Nephron (organoid): Measurements from ENCODE around the gene CHM.
"Not testable (repeated sequence)": the region's sequence is repeated elsewhere in the genome, so short reads cannot be mapped to it uniquely, and the experiment has no call there.

Source experiments
- H3K27ac Mint-ChIP-seq, 3 experiments: 2 replicates each; pipeline ENCODE4 v1.8.0; 2020; ENCODE audit warnings: mixed read lengths in 3 of 3, mild to moderate bottlenecking in 2 of 3, moderate library complexity in 1 of 3
- H3K27me3 Mint-ChIP-seq: 2 replicates; pipeline ENCODE4 v1.8.0; 2021; ENCODE audit warnings: low read depth, mild to moderate bottlenecking, moderate library complexity, mixed read lengths
- H3K36me3 Mint-ChIP-seq: 2 replicates; pipeline ENCODE4 v1.8.0; 2020; ENCODE audit warnings: low read depth, mixed read lengths
- H3K4me1 Mint-ChIP-seq: 2 replicates; pipeline ENCODE4 v1.8.0; 2020; ENCODE audit warnings: mixed read lengths
- H3K4me3 Mint-ChIP-seq, 3 experiments: 2 replicates each; pipeline ENCODE4 v1.8.0; 2020; ENCODE audit warnings: mild to moderate bottlenecking in 3 of 3, mixed read lengths in 3 of 3, moderate library complexity in 2 of 3
- H3K9me3 Mint-ChIP-seq: 2 replicates; pipeline ENCODE4 v1.8.0; 2020; ENCODE audit warnings: mixed read lengths
- TF ChIP-seq, protein P1 (sequence below), 3 experiments: fragments of 200-600 bp; sonication (generic); IDR thresholded peaks; one replicate each; pipeline ENCODE4 v1.5.0; 2021; ENCODE audit warnings: antibody characterized with exemption in 3 of 3; ENCODE audit not compliant: unreplicated experiment in 3 of 3

The CHM gene

DNA sequence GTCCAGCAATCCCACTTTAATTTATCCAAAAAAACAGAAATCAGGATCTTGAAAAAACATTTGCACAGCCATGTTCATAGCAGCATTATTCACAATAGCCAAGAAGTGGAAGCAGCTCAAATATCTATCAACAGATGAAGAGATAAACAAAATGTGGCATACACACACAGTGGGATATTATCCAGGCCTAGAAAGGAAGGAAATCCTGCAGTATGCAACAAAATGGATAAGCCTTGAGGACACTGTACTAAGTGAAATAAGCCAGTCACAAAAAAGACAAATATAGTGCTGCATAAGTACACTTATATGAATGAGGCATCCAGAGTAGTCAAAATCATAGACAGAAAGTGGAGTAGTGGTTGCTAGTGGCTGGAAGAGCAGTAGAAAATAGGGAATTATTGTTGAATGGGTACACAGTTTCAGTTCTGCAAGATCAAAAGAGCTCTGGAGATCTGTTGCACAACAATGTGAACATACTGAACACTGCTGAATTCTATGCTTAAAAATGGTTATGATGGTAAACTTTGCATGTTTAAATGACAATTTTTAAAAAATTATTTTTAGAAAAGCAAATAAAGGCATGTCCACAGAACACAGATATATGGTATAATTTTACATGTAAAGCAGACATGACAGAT lies 25.6 kb downstream of the CHM start:
- Mint-ChIP-seq H3K27ac (no peak overlapping the region), H3K4me1 (peaks cover 8% of the 10 kb centered on the region), H3K9me3 (peaks cover 3% of the 10 kb centered on the region), H3K4me3 (no peak overlapping the region), H3K27me3 (no peaks in the 10 kb centered on the region), H3K36me3 (peaks cover 31% of the 10 kb centered on the region)
- TF ChIP-seq, protein P1, sequence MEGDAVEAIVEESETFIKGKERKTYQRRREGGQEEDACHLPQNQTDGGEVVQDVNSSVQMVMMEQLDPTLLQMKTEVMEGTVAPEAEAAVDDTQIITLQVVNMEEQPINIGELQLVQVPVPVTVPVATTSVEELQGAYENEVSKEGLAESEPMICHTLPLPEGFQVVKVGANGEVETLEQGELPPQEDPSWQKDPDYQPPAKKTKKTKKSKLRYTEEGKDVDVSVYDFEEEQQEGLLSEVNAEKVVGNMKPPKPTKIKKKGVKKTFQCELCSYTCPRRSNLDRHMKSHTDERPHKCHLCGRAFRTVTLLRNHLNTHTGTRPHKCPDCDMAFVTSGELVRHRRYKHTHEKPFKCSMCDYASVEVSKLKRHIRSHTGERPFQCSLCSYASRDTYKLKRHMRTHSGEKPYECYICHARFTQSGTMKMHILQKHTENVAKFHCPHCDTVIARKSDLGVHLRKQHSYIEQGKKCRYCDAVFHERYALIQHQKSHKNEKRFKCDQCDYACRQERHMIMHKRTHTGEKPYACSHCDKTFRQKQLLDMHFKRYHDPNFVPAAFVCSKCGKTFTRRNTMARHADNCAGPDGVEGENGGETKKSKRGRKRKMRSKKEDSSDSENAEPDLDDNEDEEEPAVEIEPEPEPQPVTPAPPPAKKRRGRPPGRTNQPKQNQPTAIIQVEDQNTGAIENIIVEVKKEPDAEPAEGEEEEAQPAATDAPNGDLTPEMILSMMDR (IDR thresholded peaks at IDR 0.05; ENCODE audit: unreplicated experiment in 3 of 3): no peak

DNA sequence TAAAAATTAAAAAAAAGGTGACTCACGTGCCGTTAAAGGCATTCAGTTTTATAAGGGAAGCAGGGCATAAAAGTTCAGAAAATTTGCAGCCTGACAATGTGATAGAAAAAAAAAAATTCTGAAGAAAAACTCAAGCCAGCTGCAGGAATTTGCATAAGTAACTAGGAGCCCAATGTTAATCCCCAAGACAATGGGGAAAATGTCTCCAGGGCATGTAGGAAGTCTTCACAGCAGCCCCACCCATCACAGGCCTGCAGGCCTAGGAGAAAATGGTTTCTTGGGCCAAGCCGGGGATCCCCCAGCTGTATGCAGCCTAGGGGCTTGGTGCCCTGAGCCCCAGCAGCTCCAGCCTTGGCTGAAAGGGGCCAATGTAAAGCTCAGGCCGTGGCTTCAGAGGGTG lies 31.2 kb downstream of the CHM start:
- TF ChIP-seq, protein P1 (IDR thresholded peaks at IDR 0.05; ENCODE audit: unreplicated experiment in 3 of 3): no peak
- H3K36me3 Mint-ChIP-seq: peaks cover 54% of the 10 kb centered on the region
- H3K9me3 Mint-ChIP-seq: peaks cover 3% of the 10 kb centered on the region
- no peak overlapping the region for H3K27ac Mint-ChIP-seq
- no peaks in the 10 kb centered on the region for H3K27me3 Mint-ChIP-seq
- H3K4me3 Mint-ChIP-seq: no peak overlapping the region
- peaks cover 39% of the 10 kb centered on the region for H3K4me1 Mint-ChIP-seq

DNA sequence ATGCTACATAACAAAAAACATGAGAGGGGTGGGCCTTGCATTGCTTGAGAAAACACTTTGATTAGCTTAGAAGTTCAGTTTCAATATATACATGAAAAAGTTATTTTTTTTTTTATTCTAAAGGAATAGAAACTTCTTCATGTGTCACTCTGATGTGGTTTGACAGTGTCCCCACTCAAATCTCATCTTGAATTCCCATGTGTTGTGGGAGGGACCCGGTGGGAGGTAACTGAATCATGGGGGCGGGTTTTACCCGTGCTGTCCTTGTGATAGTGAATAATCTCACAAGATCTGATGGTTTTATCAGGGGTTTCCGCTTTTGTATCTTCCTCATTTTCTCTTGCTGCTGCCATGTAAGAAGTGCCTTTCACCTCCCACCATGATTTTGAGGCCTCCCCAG lies 32.4 kb downstream of the CHM start:
- Mint-ChIP-seq H3K4me1 (peaks cover 45% of the 10 kb centered on the region), H3K27ac (peak overlapping the region; percentile 84 to 96 (median 96)), H3K36me3 (peaks cover 58% of the 10 kb centered on the region)
- not testable (repeated sequence) for H3K27me3 Mint-ChIP-seq, H3K4me3 Mint-ChIP-seq, H3K9me3 Mint-ChIP-seq

DNA sequence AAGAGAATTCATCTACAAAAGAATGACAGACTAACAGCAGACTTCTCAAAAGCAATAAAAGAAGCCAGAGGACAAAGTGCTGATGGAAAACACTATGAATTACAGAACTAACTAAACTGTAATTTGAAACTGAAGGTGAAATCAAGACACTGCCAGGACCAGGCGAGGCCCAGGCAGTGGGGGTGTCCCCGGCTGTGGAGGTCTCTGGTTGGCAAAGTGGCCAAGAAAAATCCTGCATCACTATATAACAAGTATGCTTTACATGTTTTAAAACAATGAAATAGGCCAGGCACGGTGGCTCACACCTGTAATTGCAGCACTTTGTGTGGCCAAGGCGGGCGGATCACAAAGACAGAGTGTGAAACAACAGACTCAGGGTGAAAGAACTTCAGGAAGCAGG lies 32.9 kb downstream of the CHM start:
- peaks cover 61% of the 10 kb centered on the region for H3K36me3 Mint-ChIP-seq
- peaks cover 3% of the 10 kb centered on the region for H3K9me3 Mint-ChIP-seq
- peak overlapping the region; percentile 84 to 96 (median 96) for H3K27ac Mint-ChIP-seq
- H3K27me3 Mint-ChIP-seq: no peaks in the 10 kb centered on the region
- H3K4me3 Mint-ChIP-seq: no peak overlapping the region
- TF ChIP-seq, protein P1 (IDR thresholded peaks at IDR 0.05; ENCODE audit: unreplicated experiment in 3 of 3): no peak
- peaks cover 40% of the 10 kb centered on the region for H3K4me1 Mint-ChIP-seq

DNA sequence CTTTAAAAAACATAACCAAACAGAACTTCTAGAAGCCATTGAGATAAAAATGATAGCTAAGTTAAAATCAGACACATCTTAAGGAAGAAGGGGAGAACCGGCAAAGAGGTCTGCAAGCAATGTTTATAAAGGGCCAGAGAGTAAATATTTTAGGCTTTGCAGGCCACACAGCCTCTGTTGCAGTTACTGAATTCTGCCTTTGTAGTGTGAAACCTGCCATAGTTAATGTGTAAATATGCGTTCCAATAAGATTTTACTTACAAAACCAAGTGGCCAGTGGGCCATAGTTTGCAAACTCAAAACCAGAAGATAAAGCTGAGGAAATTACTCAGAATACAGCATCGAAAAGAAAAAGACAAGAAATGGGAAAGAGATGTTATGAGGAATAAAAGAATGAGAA lies 33.6 kb downstream of the CHM start:
- Mint-ChIP-seq H3K9me3 (peaks cover 3% of the 10 kb centered on the region), H3K4me1 (peaks cover 37% of the 10 kb centered on the region), H3K27me3 (no peaks in the 10 kb centered on the region), H3K36me3 (peaks cover 66% of the 10 kb centered on the region), H3K27ac (peak overlapping the region; percentile 84 to 96 (median 96)), H3K4me3 (no peak overlapping the region)
- TF ChIP-seq, protein P1 (IDR thresholded peaks at IDR 0.05; ENCODE audit: unreplicated experiment in 3 of 3): no peak

DNA sequence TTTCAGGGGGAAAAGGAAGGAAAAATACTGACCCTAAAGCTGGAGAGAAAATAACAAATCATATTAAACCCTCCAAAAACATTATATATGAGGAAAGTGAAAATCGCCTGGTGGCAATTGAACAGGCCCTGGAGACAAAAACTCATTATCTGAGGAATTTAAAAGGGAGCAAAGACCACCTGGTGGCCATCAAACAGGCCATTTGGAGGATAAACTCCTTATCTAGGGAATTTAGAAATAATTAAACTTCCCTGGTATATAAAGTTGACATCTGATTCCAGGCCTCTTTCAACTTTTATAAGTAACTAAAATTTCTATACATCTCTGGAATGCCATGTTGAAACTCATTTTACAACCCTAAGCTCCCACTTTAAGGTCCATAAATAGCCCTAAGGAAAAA lies 35.2 kb downstream of the CHM start:
- TF ChIP-seq, protein P1 (IDR thresholded peaks at IDR 0.05; ENCODE audit: unreplicated experiment in 3 of 3): no peak
- Mint-ChIP-seq H3K27me3 (no peaks in the 10 kb centered on the region), H3K4me3 (no peak overlapping the region), H3K9me3 (peaks cover 5% of the 10 kb centered on the region), H3K4me1 (peaks cover 37% of the 10 kb centered on the region), H3K27ac (peak overlapping the region; percentile 84 to 96 (median 96)), H3K36me3 (peaks cover 69% of the 10 kb centered on the region)

DNA sequence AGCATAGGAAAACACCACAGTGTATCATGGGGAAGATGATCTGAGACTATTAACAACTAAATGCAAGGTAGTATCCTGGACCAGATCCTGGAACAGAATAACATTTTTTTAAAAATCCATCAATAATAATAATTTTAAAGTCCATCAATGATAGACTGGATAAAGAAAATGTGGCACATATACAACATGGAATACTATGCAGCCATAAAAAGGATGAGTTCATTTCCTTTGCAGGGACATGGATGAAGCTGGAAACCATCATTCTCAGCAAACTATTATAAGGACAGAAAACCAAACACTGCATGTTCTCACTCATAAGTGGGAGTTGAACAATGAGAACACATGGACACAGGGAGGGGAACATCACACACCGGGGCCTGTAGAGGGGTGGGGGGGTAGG lies 37.6 kb downstream of the CHM start:
- Mint-ChIP-seq H3K4me1 (peaks cover 37% of the 10 kb centered on the region), H3K9me3 (peaks cover 28% of the 10 kb centered on the region), H3K36me3 (peaks cover 78% of the 10 kb centered on the region)
- H3K27ac Mint-ChIP-seq, H3K27me3 Mint-ChIP-seq, H3K4me3 Mint-ChIP-seq: not testable (repeated sequence)

DNA sequence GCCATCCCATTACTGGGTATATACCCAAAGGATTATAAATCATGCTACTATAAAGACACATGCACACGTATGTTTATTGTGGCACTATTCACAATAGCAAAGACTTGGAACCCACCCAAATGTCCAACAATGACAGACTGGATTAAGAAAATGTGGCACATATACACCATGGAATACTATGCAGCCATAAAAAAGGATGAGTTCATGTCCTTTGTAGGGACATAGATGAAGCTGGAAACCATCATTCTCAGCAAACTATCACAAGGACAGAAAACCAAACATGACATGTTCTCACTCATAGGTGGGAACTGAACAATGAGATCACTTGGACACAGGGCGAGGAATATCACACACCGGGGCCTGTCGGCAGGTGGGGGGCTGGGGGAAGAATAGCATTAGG lies 39.5 kb downstream of the CHM start:
- Mint-ChIP-seq H3K4me1 (peaks cover 19% of the 10 kb centered on the region), H3K9me3 (peaks cover 33% of the 10 kb centered on the region), H3K36me3 (peaks cover 82% of the 10 kb centered on the region)
- not testable (repeated sequence) for H3K27me3 Mint-ChIP-seq, H3K27ac Mint-ChIP-seq, H3K4me3 Mint-ChIP-seq
